Panc1 (cell line): Measurements from ENCODE around the gene TDRD5. TPM values are rescaled to one million over a fixed set of nuclear protein-coding genes. Genes with fewer than 3 reads are reported as not detected.

Experiments
- ATAC-seq: fragments of 200-7000 bp; cut with Tn5 transposase; 2 replicates; pipeline ENCODE4 v1.9.1; 2020; ENCODE audit warnings: mild to moderate bottlenecking, moderate library complexity
- BruUV-seq: library from RNA; stranded (reverse); fragments of 400-500 nt; replicated peaks from 2 replicates; lab custom pipeline; 2021; lab: Mats Ljungman, UMichigan
- CTCF ChIA-PET: fragments of 300-600 bp; sonication (Branson Sonifier 250); formaldehyde crosslinking; loops from one replicate; lab custom pipeline; 2022; ENCODE audit warnings: antibody characterized with exemption; lab: Charles Lee
- POLR2A ChIA-PET: fragments of 300-600 bp; sonication (Branson Sonifier 250); formaldehyde crosslinking; loops from one replicate; lab custom pipeline; 2022; ENCODE audit warnings: antibody characterized with exemption; lab: Charles Lee
- DNase-seq: peaks from one replicate; pipeline ENCODE4 v3.0.0-alpha.2; 2010; ENCODE audit warnings: low read depth, low spot score
- H3K27ac ChIP-seq: 2 replicates; pipeline ENCODE4 v1.5.1; 2011; ENCODE audit warnings: mild to moderate bottlenecking, low read length, inconsistent platforms
- H3K27me3 ChIP-seq: fragments of 200-500 bp; sonication (Bioruptor generic); 2 replicates; pipeline ENCODE4 v1.6.0; 2014; ENCODE audit warnings: low read length, inconsistent platforms; ENCODE audit not compliant: control insufficient read depth, insufficient read depth
- H3K36me3 ChIP-seq: fragments of 200-500 bp; sonication (Bioruptor generic); 2 replicates; pipeline ENCODE4 v1.5.1; 2014; ENCODE audit warnings: inconsistent platforms, mild to moderate bottlenecking, low read length, moderate library complexity; ENCODE audit not compliant: control insufficient read depth, insufficient read depth
- H3K4me1 ChIP-seq: 2 replicates; pipeline ENCODE4 v1.5.1; 2011; ENCODE audit warnings: inconsistent platforms, mild to moderate bottlenecking, low read length, moderate library complexity; ENCODE audit not compliant: control insufficient read depth, insufficient read depth
- H3K4me3 ChIP-seq, 2 experiments: 2 replicates each; pipeline ENCODE4 v1.5.1; 2011 to 2012; ENCODE audit warnings: low read depth in 2 of 2, low read length in 2 of 2, mild to moderate bottlenecking in 2 of 2, inconsistent platforms in 1 of 2, moderate library complexity in 1 of 2
- H3K9me3 ChIP-seq: fragments of 200-500 bp; sonication (Bioruptor generic); 2 replicates; pipeline ENCODE4 v1.5.1; 2014; ENCODE audit warnings: low read depth, mild to moderate bottlenecking, inconsistent platforms, low read length, moderate library complexity; ENCODE audit not compliant: control insufficient read depth, insufficient read depth
- CTCF ChIP-seq: fragments of 450-650 bp; IDR thresholded peaks from 2 replicates; pipeline ENCODE4 v1.5.1; 2017; ENCODE audit warnings: mild to moderate bottlenecking
- POLR2AphosphoS5 ChIP-seq: IDR thresholded peaks from 2 replicates; pipeline ENCODE4 v1.6.1; 2012; ENCODE audit warnings: mild to moderate bottlenecking, low read depth, low read length, moderate library complexity
- REST ChIP-seq, 2 experiments: IDR thresholded peaks; 2 replicates each; pipeline ENCODE4 v1.6.1; 2011 to 2012; ENCODE audit warnings: low read depth in 2 of 2, control low read depth in 1 of 2, low read length in 1 of 2, mild to moderate bottlenecking in 1 of 2, moderate library complexity in 1 of 2; ENCODE audit not compliant: insufficient read depth in 1 of 2
- SIN3A ChIP-seq: IDR thresholded peaks from 2 replicates; pipeline ENCODE4 v1.6.1; 2012; ENCODE audit warnings: low read depth, mild to moderate bottlenecking, low read length, moderate library complexity, borderline replicate concordance; ENCODE audit not compliant: insufficient read depth
- TCF7L2 ChIP-seq: IDR thresholded peaks from 2 replicates; pipeline ENCODE4 v1.6.1; 2011; ENCODE audit warnings: mild to moderate bottlenecking, low read depth, low read length, inconsistent platforms
- in situ Hi-C: cut with HindIII; loops from 2 replicates; pipeline ENCODE4 v1.10.0; 2016; ENCODE audit warnings: low sequenced_read_pairs, low pct_unique_long_range_greater_than_20kb
- intact Hi-C: fragments of 100-400 bp; cut with micrococcal nuclease; formaldehyde crosslinking; loops from one replicate; pipeline ENCODE4 v1.10.0; 2022; ENCODE audit not compliant: unreplicated experiment
- total RNA-seq: library from RNA; stranded (reverse); gene quantifications from one replicate; pipeline ENCODE4 v1.2.1, GENCODE V29; 2021; ENCODE audit not compliant: unreplicated experiment

Gene TDRD5
- total RNA-seq, 1 experiment from 2014 or later: 2.4 TPM

GRCh38 chr1:179588425-179589024, 3.1 kb upstream of the TDRD5 start:
- H3K9me3 ChIP-seq: no peaks in the 10 kb centered on the region
- H3K4me1 ChIP-seq: peaks cover 8% of the 10 kb centered on the region
- TF ChIP-seq CTCF (no peak), POLR2AphosphoS5 (no peak), TCF7L2 (no peak), SIN3A (no peak), REST (IDR thresholded peaks at IDR 0.05; ENCODE audit: insufficient read depth in 1 of 2, low read depth in 2 of 2, low read length in 1 of 2) (no peak)
- no peaks in the 10 kb centered on the region for H3K36me3 ChIP-seq
- ChIA-PET CTCF (no interaction called here), POLR2A (no interaction called here)
- H3K27me3 ChIP-seq: peaks cover 17% of the 10 kb centered on the region
- DNase-seq: no peak
- no TSS peak for BruUV-seq
- no peak overlapping the region for H3K27ac ChIP-seq
- no peak for ATAC-seq
- in situ Hi-C loops: no loop called here
- H3K4me3 ChIP-seq: no peak overlapping the region
- intact Hi-C loops: no loop called here

DNA sequence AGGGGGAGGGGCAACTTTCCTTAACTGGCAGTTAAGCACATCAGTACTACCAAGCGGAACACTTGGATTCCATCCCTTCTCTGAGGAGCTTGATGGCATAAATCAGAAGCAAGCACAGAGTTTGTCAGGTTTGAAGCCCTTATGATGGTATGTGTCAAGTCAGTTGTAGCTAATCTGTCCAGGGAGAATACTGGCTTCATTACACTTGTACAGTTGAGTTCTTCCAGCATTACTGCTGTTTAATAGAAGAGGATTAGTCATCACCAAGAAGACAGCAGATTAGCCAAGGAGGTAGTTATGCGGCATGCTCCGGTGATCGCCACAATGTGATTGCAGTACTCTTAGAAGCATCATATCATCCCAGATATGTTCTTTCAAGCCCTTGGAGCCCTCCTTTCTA, 2.1 kb upstream of the TDRD5 start:
- intact Hi-C loops (no loop called here), in situ Hi-C loops (no loop called here)
- DNase-seq: no peak
- ATAC-seq: no peak
- H3K4me1 ChIP-seq: peaks cover 8% of the 10 kb centered on the region
- ChIA-PET POLR2A (no interaction called here), CTCF (no interaction called here)
- no peaks in the 10 kb centered on the region for H3K9me3 ChIP-seq
- no peak for TF ChIP-seq REST (IDR thresholded peaks at IDR 0.05; ENCODE audit: insufficient read depth in 1 of 2, low read depth in 2 of 2, low read length in 1 of 2)
- TF ChIP-seq POLR2AphosphoS5: no peak
- no peak for TF ChIP-seq TCF7L2
- no peak for TF ChIP-seq CTCF
- TF ChIP-seq SIN3A: no peak
- no peak overlapping the region for H3K27ac ChIP-seq
- H3K36me3 ChIP-seq: no peaks in the 10 kb centered on the region
- no peak overlapping the region for H3K4me3 ChIP-seq
- no TSS peak for BruUV-seq
- peaks cover 17% of the 10 kb centered on the region for H3K27me3 ChIP-seq
